CD4-positive, alpha-beta T cell (primary cell): Measurements from ENCODE around the gene SCFD1. TPM values are rescaled to one million over a fixed set of nuclear protein-coding genes. Genes with fewer than 3 reads are reported as not detected.

Experiments
- ATAC-seq: fragments of 200-7000 bp; cut with Tn5 transposase; one replicate; pipeline ENCODE4 v1.10.0; 2022; ENCODE audit warnings: mild to moderate bottlenecking; ENCODE audit not compliant: poor library complexity
- CTCF ChIA-PET: fragments of 350-600 bp; sonication (Branson Sonifier 250); formaldehyde crosslinking; loops from one replicate; lab custom pipeline; 2021; ENCODE audit warnings: antibody characterized with exemption, inconsistent platforms; lab: Charles Lee
- POLR2A ChIA-PET: fragments of 350-600 bp; sonication (Branson Sonifier 250); formaldehyde crosslinking; loops from one replicate; lab custom pipeline; 2021; ENCODE audit warnings: antibody characterized with exemption, inconsistent platforms; lab: Charles Lee
- DNase-seq, 14 experiments: peaks; one replicate each; pipeline ENCODE4 v3.0.0-alpha.2; 2013 to 2020; ENCODE audit warnings: mixed read lengths in 2 of 14
- H3K27ac ChIP-seq, 2 donors: one replicate each; pipeline versions ENCODE4 v1.5.1 to v1.7.0; 2013; ENCODE audit warnings: low read length in 2 of 2, low read depth in 1 of 2, mild to moderate bottlenecking in 1 of 2
- H3K27me3 ChIP-seq, 2 experiments: 1 replicate in 1 of 2; 2 replicates in 1 of 2; pipeline versions ENCODE4 v1.6.1 to v1.7.0; 2013; ENCODE audit warnings: low read length in 2 of 2, control low read depth in 1 of 2, mild to moderate bottlenecking in 1 of 2, moderate library complexity in 1 of 2; ENCODE audit not compliant: insufficient read depth in 2 of 2, control insufficient read depth in 1 of 2
- H3K36me3 ChIP-seq: one replicate; pipeline ENCODE4 v1.6.1; 2013; ENCODE audit warnings: low read length, control low read depth; ENCODE audit not compliant: insufficient read depth
- H3K4me1 ChIP-seq: one replicate; pipeline ENCODE4 v1.6.1; 2013; ENCODE audit warnings: low read length, control low read depth; ENCODE audit not compliant: insufficient read depth
- H3K4me3 ChIP-seq: one replicate; pipeline ENCODE4 v1.5.1; 2013; ENCODE audit warnings: mild to moderate bottlenecking, low read length, moderate library complexity
- H3K9me3 ChIP-seq, 2 experiments: 1 replicate in 1 of 2; 2 replicates in 1 of 2; pipeline versions ENCODE4 v1.6.1 to v1.7.0; 2013; ENCODE audit warnings: low read length in 2 of 2, mild to moderate bottlenecking in 2 of 2, control low read depth in 1 of 2, moderate library complexity in 1 of 2; ENCODE audit not compliant: control insufficient read depth in 1 of 2, insufficient read depth in 1 of 2
- H3K27ac Mint-ChIP-seq: one replicate; pipeline ENCODE4 v1.8.0; 2020; ENCODE audit warnings: mixed read lengths
- H3K27me3 Mint-ChIP-seq: one replicate; pipeline ENCODE4 v1.8.0; 2021; ENCODE audit warnings: mixed read lengths
- H3K36me3 Mint-ChIP-seq: one replicate; pipeline ENCODE4 v1.8.0; 2021; ENCODE audit warnings: low read depth, mixed read lengths
- H3K4me1 Mint-ChIP-seq: one replicate; pipeline ENCODE4 v1.8.0; 2021; ENCODE audit warnings: low read depth, mixed read lengths
- H3K4me3 Mint-ChIP-seq: one replicate; pipeline ENCODE4 v1.8.0; 2020; ENCODE audit warnings: mild to moderate bottlenecking, mixed read lengths
- H3K9me3 Mint-ChIP-seq: one replicate; pipeline ENCODE4 v1.8.0; 2020; ENCODE audit warnings: mixed read lengths
- CTCF ChIP-seq: fragments of 200-600 bp; IDR thresholded peaks from one replicate; pipeline ENCODE4 v1.8.0; 2022; ENCODE audit warnings: antibody characterized with exemption, mild to moderate bottlenecking
- intact Hi-C, 2 experiments: fragments of 100-400 bp; cut with DNase I in 1 of 2; cut with micrococcal nuclease in 1 of 2; formaldehyde crosslinking; loops; one replicate each; pipeline versions ENCODE4 v1.15.1 to v1.9.0; 2023 to 2025; cut with DNase I, micrococcal nuclease
- polyA plus RNA-seq, 2 donors: library from polyadenylated mRNA; unstranded; fragments of 120-200 nt; gene quantifications; one replicate each; pipeline ENCODE4 v1.2.1, GENCODE V29; 2013
- total RNA-seq, 174 experiments: library from RNA in 2 of 174; stranded (reverse) in 2 of 174; gene quantifications; one replicate each; pipeline ENCODE4 v1.2.3 and lab custom pipeline; 2021 to 2026

The SCFD1 gene
- total RNA-seq (10 to 100 TPM; 59.0 to 63.6 TPM), total RNA-seq (lab: John Stamatoyannopoulos, UW) (70.8 to 130 (median 94.6) reads per million in 172 experiments)
- polyA plus RNA-seq (2013, experiment 1 of 2) = 51.1 TPM
- polyA plus RNA-seq (2013, experiment 2 of 2) = 56.6 TPM

DNA sequence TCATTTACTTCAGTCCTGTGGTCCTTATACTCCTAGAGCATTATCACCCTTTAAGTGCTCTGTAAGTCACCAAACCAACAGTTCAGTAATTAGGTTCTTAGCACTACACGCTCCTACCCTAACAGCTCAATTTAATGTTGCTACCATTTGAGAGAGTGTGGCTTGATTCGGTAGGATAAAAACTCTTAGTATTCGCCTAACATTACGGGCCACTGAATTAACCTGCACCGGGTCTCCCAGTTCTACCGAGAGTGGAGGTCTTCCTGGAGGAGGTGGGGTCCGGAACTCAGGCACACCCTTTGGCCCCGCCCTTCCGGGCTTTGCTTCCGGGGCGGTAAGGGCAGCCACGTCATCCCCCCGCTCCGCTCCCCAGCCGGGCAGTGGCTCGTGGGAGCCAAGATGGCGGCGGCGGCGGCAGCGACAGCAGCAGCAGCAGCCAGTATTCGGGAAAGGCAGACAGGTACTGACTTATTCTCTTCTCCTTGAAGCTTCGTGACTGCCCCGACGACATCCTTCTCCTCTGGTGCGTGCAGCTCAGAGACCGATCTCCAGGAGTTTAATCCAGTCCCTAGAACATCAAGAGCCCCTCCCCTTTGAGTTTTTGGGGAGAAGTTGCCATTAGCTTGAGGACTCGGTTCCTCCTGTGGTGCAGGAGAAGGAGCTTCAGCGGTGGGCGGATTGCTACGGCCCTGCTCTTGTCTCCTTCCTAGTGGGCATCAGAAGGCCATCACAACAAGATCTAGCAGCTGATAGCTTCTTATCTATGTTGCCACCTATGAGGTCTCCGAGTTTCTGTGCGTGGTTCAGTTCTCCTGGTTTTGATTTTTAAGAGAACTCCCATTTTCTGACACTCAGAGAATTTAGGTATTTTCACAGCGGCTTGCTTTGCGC is at the start of gene SCFD1:
Gene SCFD1 (plus strand): TSS at position 380 of the 891 bp plus-strand sequence. CDS start 20 bp downstream, at position 400.
- peak; percentile 84 to 95 (median 90) for DNase-seq
- H3K27ac ChIP-seq = peak within 1 kb of the TSS; percentile 63 to 69
- Mint-ChIP-seq H3K4me1 (peaks cover 47% of the 10 kb centered on the region), H3K4me3 (peak within 1 kb of the TSS; percentile 91), H3K9me3 (no peaks in the 10 kb centered on the region), H3K27ac (peak within 1 kb of the TSS; percentile 92), H3K36me3 (peaks cover 27% of the 10 kb centered on the region), H3K27me3 (no peaks in the 10 kb centered on the region)
- H3K9me3 ChIP-seq = no peaks in the 10 kb centered on the region
- H3K27me3 ChIP-seq = no peaks in the 10 kb centered on the region
- CTCF ChIA-PET = interaction anchor here (1.4 kb wide), 1 partner anchor 34 kb away, joined by 3 read pairs; no protein-coding TSS in a partner anchor
- peaks cover 19% of the 10 kb centered on the region for H3K4me1 ChIP-seq
- peak; percentile 98 for ATAC-seq
- peak within 1 kb of the TSS; percentile 76 for H3K4me3 ChIP-seq
- intact Hi-C loops = loop anchor here (2.0 to 10.0 kb wide), 3 partner anchors 63 to 1583 kb away; partner anchors contain the start of genes G2E3 (in 1 of the 2), NUBPL (in 1 of the 2), RNU6-7 (in 1 of the 2) and RNU6-8 (in 1 of the 2)
- no peak for TF ChIP-seq CTCF
- POLR2A ChIA-PET = interaction anchor here (0.7 to 2.3 kb wide), 16 partner anchors 11 to 1454 kb away, joined by 3 to 16 read pairs (median 4); partner anchors contain the start of genes AP4S1, ARHGAP5, G2E3 and HEATR5A
- H3K36me3 ChIP-seq = peaks cover 7% of the 10 kb centered on the region

- Histone ChIP-seq H3K4me3 (no peak overlapping the region), H3K27me3 (no peaks in the 10 kb centered on the region), H3K36me3 (no peaks in the 10 kb centered on the region), H3K27ac (no peak overlapping the region), H3K9me3 (no peaks in the 10 kb centered on the region), H3K4me1 (peaks cover 4% of the 10 kb centered on the region)
- peaks cover 12% of the 10 kb centered on the region for H3K36me3 Mint-ChIP-seq
- H3K4me1 Mint-ChIP-seq = peaks cover 94% of the 10 kb centered on the region
- no peak for DNase-seq
- ChIA-PET POLR2A (no interaction called here), CTCF (interaction anchor here (1.1 kb wide), 1 partner anchor 13 kb away, joined by 3 read pairs; no protein-coding TSS in a partner anchor)
- no peak overlapping the region for H3K27ac Mint-ChIP-seq
- no peaks in the 10 kb centered on the region for H3K27me3 Mint-ChIP-seq
- TF ChIP-seq CTCF = no peak
- no peaks in the 10 kb centered on the region for H3K9me3 Mint-ChIP-seq
- intact Hi-C loops = no loop called here
- no peak for ATAC-seq
- H3K4me3 Mint-ChIP-seq = no peak overlapping the region
Measured at GRCh38 chr14:30572771-30573170, 49.3 kb upstream of the SCFD1 start.

DNA sequence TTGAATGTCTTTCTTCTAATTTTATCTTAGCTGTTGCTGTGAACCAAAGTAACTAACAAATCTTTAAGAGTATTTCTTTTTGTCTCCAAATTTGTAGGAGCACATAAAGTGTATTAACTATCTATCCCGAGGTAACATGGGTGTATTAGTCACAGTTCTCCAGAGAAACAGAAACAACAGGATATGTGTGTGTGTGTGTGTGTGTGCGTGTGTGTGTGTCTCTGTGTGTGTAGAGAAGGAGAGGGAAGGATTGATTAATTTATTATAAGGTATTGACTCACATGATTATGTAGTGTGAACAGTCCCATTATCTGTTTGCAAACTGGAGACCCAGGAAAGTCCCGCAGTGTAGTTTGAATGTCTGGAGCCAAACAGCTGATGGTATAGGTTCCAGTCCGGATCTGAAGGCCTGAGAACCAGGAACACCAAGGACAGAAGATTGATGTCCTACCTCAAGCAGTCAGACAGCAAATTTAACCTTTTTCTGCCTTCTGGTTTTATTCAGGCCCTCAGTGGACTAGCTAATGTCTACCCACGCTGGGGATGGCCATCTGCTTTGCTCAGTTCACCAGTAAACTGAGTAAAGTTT is 48.8 kb upstream of the SCFD1 start:
- ChIA-PET POLR2A (no interaction called here), CTCF (interaction anchor here (1.1 kb wide), 1 partner anchor 13 kb away, joined by 3 read pairs; no protein-coding TSS in a partner anchor)
- Mint-ChIP-seq H3K27me3 (no peaks in the 10 kb centered on the region), H3K36me3 (peaks cover 12% of the 10 kb centered on the region), H3K4me1 (peaks cover 94% of the 10 kb centered on the region), H3K9me3 (no peaks in the 10 kb centered on the region), H3K4me3 (no peak overlapping the region), H3K27ac (no peak overlapping the region)
- H3K36me3 ChIP-seq = no peaks in the 10 kb centered on the region
- ATAC-seq = no peak
- intact Hi-C loops = no loop called here
- H3K9me3 ChIP-seq = no peaks in the 10 kb centered on the region
- H3K4me3 ChIP-seq = no peak overlapping the region
- no peak overlapping the region for H3K27ac ChIP-seq
- peaks cover 4% of the 10 kb centered on the region for H3K4me1 ChIP-seq
- DNase-seq = peak in 1 of 14 experiments; percentile 13
- no peak for TF ChIP-seq CTCF
- no peaks in the 10 kb centered on the region for H3K27me3 ChIP-seq
